HPDE6-E6E7 (cell line): ENCODE measurements around the gene INHBE.

Experiments
- DNase-seq: peaks from one replicate; pipeline ENCODE4 v3.0.0; 2011; ENCODE audit warnings: missing footprints; ENCODE audit errors: extremely low spot score

INHBE gene

DNA sequence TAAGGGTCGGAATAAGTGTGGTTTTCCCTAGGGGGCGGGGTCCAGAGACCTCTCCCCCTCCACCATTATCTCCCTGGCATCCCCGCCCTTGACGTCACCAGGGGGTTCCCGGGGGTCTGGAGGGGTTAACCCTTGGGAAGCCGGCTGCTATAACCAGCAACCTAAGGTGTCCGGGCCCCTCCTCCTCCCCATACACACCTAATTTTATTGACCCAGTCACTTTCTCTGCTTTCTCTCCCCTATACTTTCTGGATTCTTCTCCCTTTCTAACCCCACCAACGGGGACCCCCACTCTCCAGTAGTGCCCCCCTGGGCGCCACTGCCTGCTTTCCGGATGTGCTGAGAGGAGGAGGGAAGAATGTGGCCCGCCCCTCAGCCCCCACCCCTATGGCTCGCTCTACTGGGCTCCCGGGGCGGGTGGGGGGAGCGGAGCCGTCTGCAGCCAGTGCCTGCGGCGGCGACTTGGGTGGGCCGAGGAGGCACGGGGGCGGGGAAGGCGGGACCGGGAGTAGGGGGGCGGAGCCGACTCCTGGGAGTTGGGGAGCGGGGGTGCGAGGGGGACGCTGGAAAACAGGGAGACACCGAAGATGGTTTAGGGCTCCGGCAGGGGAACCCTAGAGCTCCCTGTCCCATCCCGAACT, 6.3 kb downstream of the INHBE start:
- no peak for DNase-seq

DNA sequence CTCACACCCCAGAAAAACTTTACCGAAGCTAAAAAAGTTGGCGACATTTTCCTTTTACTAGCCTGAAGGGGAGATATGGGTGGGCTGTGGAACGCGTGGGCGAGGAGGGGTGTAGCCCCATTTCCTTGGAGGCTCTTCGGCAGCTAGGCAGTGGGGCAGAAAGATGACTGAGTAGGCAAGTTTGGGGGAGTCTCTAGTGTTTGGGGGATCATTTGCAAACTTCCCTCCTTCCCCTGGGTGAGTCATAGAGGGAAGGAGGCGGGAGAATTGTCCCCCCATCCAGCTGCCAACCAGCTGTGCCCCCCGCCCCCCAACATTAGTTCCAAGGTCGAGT, 6.8 kb downstream of the INHBE start:
- DNase-seq, result no peak

DNA sequence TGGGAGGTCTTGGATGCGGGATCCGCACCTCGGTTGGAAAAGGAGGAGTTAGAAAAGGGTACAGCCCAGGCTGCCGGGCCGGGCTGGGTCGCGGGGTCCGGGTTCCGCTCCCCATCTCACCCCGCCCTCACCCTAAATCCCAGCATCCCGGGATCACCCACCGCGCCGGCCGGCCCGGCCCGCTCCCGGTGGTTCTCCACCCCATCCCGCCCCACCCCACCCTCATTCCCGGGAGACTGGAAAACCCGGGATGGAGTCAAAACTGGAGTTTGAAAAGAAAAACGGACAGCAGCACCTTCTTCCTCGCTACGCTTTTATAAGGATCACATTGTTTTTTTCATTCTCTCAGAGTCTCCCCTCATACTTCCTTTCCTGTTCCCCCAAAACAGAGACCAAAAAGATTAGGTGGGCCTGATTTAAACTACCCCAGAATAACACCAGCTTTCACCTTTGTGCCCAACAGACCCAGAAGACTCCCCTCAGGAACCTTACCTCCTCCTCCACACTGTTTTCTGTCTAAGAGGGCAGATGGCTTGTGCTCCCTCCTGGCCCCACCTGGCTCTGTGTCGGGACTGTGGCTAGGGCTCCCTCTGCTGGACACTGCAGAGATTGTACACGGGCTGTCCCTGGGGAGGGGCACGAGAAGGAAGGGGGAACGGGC, 7.3 kb downstream of the INHBE start:
- peak; percentile 95 for DNase-seq

GRCh38 chr12:57462912-57463253, 7.8 kb downstream of the INHBE start:
- no peak for DNase-seq

GRCh38 chr12:57464569-57464968, 9.5 kb downstream of the INHBE start:
- no peak for DNase-seq

DNA sequence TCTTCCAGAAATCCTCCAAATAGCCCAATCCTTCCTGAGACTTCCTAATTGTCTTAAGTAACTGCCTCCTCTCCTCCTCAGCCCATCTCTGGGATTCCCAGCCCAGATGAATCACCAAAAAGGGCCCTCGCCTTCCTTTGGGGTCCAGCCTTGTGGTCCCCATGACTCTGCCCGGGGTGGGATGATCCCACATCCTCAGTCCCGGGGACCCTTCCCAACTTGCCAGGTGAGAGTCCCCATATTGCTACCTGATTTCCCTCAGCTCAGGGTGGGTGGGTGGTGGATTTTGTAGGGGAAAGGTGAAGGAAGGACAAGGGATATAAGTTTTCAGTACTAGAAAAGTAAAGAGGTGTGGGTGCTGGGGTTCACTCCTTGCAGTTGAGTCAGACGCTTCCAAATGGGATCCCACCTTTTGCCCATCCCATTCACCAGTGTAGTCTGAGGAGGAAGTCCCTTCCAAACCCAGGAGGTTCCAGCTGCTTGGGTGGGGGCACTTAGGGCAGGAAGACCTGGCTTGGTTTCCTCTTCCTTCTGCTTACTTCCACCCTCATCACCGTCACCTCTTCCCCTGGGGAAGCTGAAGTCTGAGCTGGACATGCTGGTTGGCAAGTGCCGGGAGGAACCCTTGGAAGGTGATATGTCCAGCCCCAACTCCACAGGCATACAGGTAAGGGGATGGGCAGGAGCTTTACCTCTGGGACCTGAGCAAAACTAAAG, 10.1 kb downstream of the INHBE start:
- DNase-seq, result no peak

DNA sequence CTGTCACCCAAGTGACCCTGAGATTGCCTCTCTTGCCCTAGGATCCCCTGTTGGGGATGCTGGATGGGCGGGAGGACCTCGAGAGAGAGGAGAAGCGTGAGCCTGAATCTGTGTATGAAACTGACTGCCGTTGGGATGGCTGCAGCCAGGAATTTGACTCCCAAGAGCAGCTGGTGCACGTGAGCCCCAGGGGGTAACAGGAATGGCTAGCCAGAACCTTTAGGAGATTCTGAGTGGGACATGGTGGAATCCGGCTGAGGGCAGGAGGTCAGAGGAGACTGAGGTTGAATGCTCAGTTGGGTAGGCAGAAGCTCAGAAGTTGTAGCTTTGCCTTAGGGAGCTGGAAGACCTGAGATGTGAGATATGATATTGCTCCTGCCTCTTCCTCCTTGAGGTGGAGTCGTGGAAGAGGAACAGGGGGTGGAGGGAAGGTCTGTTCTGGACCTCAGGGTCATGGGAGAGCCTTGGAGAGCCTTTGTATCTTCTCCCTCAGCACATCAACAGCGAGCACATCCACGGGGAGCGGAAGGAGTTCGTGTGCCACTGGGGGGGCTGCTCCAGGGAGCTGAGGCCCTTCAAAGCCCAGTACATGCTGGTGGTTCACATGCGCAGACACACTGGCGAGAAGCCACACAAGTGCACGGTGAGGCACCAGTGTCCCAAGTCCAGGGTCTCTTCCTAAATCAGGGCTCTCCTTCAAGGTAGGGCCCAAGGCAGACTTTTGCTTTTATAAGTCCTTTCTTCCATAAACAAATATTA, 10.8 kb downstream of the INHBE start:
- no peak for DNase-seq

- no peak for DNase-seq
Measured at GRCh38 chr12:57467212-57467874, 12.2 kb downstream of the INHBE start.

DNA sequence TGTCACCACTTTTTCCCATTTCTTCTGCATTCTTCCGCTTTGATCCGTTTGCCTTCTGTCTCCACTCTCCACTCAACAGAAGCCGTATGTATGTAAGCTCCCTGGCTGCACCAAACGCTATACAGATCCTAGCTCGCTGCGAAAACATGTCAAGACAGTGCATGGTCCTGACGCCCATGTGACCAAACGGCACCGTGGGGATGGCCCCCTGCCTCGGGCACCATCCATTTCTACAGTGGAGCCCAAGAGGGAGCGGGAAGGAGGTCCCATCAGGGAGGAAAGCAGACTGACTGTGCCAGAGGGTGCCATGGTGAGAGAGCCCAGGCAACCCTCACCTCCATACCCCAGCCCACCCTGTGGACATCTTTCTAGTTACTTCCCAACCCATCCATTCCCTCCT, 12.8 kb downstream of the INHBE start:
- DNase-seq, result no peak

- no peak for DNase-seq
Measured at GRCh38 chr12:57469296-57470164, 14.4 kb downstream of the INHBE start.

DNA sequence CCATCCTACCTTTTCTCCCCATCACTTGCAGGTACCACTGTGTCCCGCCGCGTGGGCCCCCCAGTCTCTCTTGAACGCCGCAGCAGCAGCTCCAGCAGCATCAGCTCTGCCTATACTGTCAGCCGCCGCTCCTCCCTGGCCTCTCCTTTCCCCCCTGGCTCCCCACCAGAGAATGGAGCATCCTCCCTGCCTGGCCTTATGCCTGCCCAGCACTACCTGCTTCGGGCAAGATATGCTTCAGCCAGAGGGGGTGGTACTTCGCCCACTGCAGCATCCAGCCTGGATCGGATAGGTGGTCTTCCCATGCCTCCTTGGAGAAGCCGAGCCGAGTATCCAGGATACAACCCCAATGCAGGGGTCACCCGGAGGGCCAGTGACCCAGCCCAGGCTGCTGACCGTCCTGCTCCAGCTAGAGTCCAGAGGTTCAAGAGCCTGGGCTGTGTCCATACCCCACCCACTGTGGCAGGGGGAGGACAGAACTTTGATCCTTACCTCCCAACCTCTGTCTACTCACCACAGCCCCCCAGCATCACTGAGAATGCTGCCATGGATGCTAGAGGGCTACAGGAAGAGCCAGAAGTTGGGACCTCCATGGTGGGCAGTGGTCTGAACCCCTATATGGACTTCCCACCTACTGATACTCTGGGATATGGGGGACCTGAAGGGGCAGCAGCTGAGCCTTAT, 15.3 kb downstream of the INHBE start:
- DNase-seq, result no peak

- no peak for DNase-seq
Measured at GRCh38 chr12:57470970-57471656, 16.0 kb downstream of the INHBE start.

GRCh38 chr12:57471661-57472060, 16.6 kb downstream of the INHBE start:
- no peak for DNase-seq

- DNase-seq, result no peak
Measured at GRCh38 chr12:57472391-57472790, 17.3 kb downstream of the INHBE start.

GRCh38 chr12:57473392-57473791, 18.3 kb downstream of the INHBE start:
- DNase-seq, result no peak

DNA sequence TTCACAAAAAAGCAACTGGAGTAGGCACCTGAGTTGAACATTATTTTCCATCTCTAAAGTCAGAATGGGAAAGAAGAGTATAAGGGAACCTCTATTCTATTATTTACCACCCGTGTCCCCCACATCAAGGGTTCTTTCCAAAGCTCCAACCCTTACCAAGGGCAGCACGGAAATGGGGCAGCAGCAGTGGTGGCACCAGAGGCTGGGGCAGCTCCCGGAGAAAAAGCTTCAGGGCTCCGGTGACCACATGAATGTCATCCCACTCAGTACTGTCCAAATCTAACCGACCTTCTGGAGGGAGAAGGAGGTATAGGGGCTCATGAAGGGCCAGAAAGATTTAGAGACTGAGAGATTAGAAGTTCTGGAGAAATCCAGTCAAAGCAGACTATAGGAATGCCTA, 18.8 kb downstream of the INHBE start:
- DNase-seq, result no peak

GRCh38 chr12:57474430-57474829, 19.3 kb downstream of the INHBE start:
- DNase-seq, result no peak

DNA sequence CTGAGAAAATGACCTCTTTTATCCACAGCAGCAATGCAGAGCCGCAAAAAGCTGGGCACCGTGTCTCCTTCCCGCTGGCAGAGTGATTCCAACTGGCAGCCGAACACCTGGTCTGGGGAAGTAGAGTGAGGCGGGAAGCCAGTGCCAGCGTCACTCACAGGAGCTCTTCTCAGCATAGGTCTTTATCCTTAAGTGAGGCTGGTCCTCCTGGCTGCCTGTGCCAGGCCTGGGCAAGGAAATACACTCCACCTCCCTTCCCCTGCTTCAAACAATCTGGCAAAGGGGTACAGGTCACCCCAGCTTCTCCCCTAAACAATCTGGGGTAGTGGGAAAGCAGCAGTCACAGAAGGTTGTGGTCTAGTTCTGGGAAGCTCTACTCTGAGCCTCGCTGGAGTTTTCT, 19.8 kb downstream of the INHBE start:
- no peak for DNase-seq

GRCh38 chr12:57475271-57476161, 20.4 kb downstream of the INHBE start:
- no peak for DNase-seq
